Sigmoid colon (tissue), 7 donors: ENCODE data around the gene TEX48. TPM values are rescaled to one million over a fixed set of nuclear protein-coding genes. Genes with fewer than 3 reads are reported as not detected.

Source experiments
- DNase-seq: peaks from one replicate; pipeline ENCODE4 v3.0.0-alpha.2; 2019
- H3K27ac ChIP-seq, 4 donors: fragments of 200-600 bp; sonication (generic); one replicate each; pipeline ENCODE4 v1.5.1; 2016 to 2019; ENCODE audit warnings: mild to moderate bottlenecking in 1 of 4
- H3K27me3 ChIP-seq, 3 donors: fragments of 200-600 bp; sonication (generic); one replicate each; pipeline ENCODE4 v1.5.1; 2019; ENCODE audit warnings: mild to moderate bottlenecking in 1 of 3
- H3K36me3 ChIP-seq, 4 donors: fragments of 200-600 bp; sonication (generic); one replicate each; pipeline ENCODE4 v1.5.1; 2016 to 2019
- H3K4me1 ChIP-seq, 4 donors: fragments of 200-600 bp; sonication (generic); one replicate each; pipeline ENCODE4 v1.5.1; 2017 to 2019
- H3K4me3 ChIP-seq, 4 donors: fragments of 200-600 bp; sonication (generic); one replicate each; pipeline ENCODE4 v1.5.1; 2017 to 2019; ENCODE audit warnings: mild to moderate bottlenecking in 2 of 4, moderate library complexity in 1 of 4
- H3K9me3 ChIP-seq, 4 donors: fragments of 200-600 bp in 3 of 4; sonication (generic) in 3 of 4; one replicate each; pipeline versions ENCODE4 v1.5.1 to v1.6.1; 2013 to 2019
- EP300 ChIP-seq, 4 donors: sonication (generic); formaldehyde crosslinking; IDR thresholded peaks; one replicate each; pipeline ENCODE4 v1.6.1; 2017; ENCODE audit warnings: antibody characterized with exemption in 4 of 4
- POLR2A ChIP-seq, 2 donors: fragments of 450-650 bp; IDR thresholded peaks; one replicate each; pipeline ENCODE4 v1.6.1; 2016; ENCODE audit warnings: antibody characterized with exemption in 2 of 2, mild to moderate bottlenecking in 2 of 2, moderate library complexity in 2 of 2
- POLR2AphosphoS5 ChIP-seq, 4 donors: sonication (generic); formaldehyde crosslinking; IDR thresholded peaks; one replicate each; pipeline ENCODE4 v1.6.1; 2017; ENCODE audit warnings: antibody characterized with exemption in 4 of 4
- WGBS, 2 donors: extraction: QIAGEN DNeasy Blood & Tissue Kit; methylation state at CpG; one replicate each; pipeline ENCODE4 v1.1.7; 2013; 5-methylcytosine and 5-hydroxymethylcytosine counted together
- intact Hi-C: fragments of 100-400 bp; cut with DNase I; formaldehyde crosslinking; loops from one replicate; pipeline ENCODE4 v1.15.1; 2023
- polyA plus RNA-seq, 3 donors: library from polyadenylated mRNA; stranded (reverse); fragments of 200-250 nt; gene quantifications; one replicate each; pipeline ENCODE4 v1.2.3, GENCODE V29; 2013
- total RNA-seq, 4 donors: library from RNA; depleted of rRNA; stranded (reverse); fragments of >200 nt; gene quantifications; one replicate each; pipeline ENCODE4 v1.1.0, GENCODE V29; 2016
- TF ChIP-seq, protein P1 (sequence below), 4 experiments: fragments of 450-650 bp in 3 of 4; fragments of 200-600 bp in 1 of 4; IDR thresholded peaks; one replicate each; pipeline ENCODE4 v1.5.1; 2016 to 2019; ENCODE audit warnings: antibody characterized with exemption in 4 of 4, mild to moderate bottlenecking in 3 of 4, moderate library complexity in 2 of 4
- donor health status: healthy with polysubstance abuse.
- donor health status: Bipolar disorder and iron deficiency.
- donor health status: healthy.

TEX48 gene
- total and polyA plus RNA-seq, 7 donors, result not detected

DNA sequence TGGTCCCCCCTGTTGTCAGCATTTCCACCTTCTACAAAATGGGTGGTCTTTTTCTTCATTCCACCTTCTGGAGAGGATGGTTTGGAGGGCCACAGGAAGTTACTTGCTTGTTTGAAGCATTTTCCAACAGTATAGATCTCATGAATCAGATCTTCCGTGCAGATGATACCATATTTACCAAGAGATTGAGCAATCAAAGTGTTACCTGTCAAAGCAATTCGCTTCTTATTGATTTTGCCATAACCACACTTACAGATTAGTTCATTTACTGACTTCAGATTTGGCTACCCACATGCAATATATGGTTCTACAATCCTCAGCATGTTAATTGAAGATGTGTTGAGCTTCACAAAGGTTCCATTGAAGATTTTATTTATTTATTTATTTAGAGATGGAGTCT, 14.0 kb upstream of the TEX48 start:
- no peak overlapping the region for H3K4me3 ChIP-seq
- no peaks in the 10 kb centered on the region for H3K9me3 ChIP-seq
- DNase-seq, result no peak
- H3K4me1 ChIP-seq, result no peaks in the 10 kb centered on the region
- 73 to 81% methylated on average over 2 of the region's 2 CpGs for WGBS, 2 donors
- TF ChIP-seq POLR2A (IDR thresholded peaks at IDR 0.05), result no peak
- H3K27ac ChIP-seq, result no peak overlapping the region
- no peaks in the 10 kb centered on the region for H3K27me3 ChIP-seq
- intact Hi-C loops, result no loop called here
- no peaks in the 10 kb centered on the region for H3K36me3 ChIP-seq

DNA sequence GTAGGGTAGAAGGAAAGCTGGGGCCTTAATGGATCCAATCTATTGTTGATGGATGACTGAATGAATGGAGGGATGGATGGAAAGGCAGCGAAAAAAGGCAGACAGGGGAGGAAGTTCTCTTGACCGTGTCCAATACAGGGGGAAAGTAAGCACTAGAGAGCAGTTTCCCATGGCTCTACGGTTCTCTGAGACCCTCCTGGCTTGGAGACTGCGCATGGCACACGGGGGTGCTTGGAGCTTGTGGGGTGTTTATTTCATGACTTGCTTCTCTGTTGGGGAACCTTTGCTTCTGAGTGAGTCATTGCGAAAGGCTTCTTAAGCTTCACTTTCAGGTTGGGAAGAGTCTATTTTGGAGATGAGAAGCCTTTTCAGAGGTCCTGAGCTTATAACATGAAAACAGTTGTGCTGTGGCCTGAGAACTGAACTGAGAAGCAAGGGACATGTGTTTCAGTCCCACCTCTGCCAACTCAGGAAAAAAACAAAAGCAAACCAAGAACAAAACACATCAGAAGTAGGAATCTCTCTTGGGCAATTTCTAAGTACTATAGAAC, 12.8 kb upstream of the TEX48 start:
- Histone ChIP-seq H3K27ac (no peak overlapping the region), H3K36me3 (no peaks in the 10 kb centered on the region), H3K4me3 (no peak overlapping the region), H3K4me1 (no peaks in the 10 kb centered on the region), H3K9me3 (no peaks in the 10 kb centered on the region), H3K27me3 (no peaks in the 10 kb centered on the region)
- TF ChIP-seq POLR2AphosphoS5 (IDR thresholded peaks at IDR 0.05) (no peak), POLR2A (IDR thresholded peaks at IDR 0.05) (no peak), EP300 (IDR thresholded peaks at IDR 0.05) (no peak)
- TF ChIP-seq, protein P1, sequence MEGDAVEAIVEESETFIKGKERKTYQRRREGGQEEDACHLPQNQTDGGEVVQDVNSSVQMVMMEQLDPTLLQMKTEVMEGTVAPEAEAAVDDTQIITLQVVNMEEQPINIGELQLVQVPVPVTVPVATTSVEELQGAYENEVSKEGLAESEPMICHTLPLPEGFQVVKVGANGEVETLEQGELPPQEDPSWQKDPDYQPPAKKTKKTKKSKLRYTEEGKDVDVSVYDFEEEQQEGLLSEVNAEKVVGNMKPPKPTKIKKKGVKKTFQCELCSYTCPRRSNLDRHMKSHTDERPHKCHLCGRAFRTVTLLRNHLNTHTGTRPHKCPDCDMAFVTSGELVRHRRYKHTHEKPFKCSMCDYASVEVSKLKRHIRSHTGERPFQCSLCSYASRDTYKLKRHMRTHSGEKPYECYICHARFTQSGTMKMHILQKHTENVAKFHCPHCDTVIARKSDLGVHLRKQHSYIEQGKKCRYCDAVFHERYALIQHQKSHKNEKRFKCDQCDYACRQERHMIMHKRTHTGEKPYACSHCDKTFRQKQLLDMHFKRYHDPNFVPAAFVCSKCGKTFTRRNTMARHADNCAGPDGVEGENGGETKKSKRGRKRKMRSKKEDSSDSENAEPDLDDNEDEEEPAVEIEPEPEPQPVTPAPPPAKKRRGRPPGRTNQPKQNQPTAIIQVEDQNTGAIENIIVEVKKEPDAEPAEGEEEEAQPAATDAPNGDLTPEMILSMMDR (IDR thresholded peaks at IDR 0.05), result no peak
- intact Hi-C loops, result no loop called here
- WGBS, 2 donors, result 87 to 92% methylated on average over 6 of the region's 6 CpGs
- DNase-seq, result no peak

DNA sequence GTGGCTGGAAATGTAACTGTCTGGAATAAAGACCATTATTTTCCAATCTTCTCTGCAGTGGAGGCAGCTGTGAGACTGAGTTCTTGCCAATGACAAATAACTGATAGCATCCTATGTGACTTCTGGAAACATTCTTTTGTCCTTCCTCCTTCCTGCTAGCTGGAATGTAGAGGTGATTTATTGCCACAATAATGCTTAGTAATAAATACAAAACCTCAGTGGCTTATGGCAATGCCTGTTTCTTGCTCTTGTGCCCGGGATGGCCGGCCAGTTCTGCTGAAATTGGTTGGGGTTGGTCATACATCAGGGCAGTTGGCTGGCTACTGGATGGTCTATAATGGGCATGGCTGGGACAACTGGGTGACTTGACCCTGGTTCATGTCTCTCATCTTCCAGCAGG, 12.2 kb upstream of the TEX48 start:
- no peak overlapping the region for H3K27ac ChIP-seq
- H3K4me1 ChIP-seq, result no peaks in the 10 kb centered on the region
- intact Hi-C loops, result no loop called here
- DNase-seq, result no peak
- no peaks in the 10 kb centered on the region for H3K36me3 ChIP-seq
- no peaks in the 10 kb centered on the region for H3K27me3 ChIP-seq
- WGBS, 2 donors, result 18 to 62% methylated on average over 2 of the region's 2 CpGs
- no peaks in the 10 kb centered on the region for H3K9me3 ChIP-seq
- H3K4me3 ChIP-seq, result no peak overlapping the region
- TF ChIP-seq EP300 (IDR thresholded peaks at IDR 0.05) (no peak), POLR2AphosphoS5 (IDR thresholded peaks at IDR 0.05) (no peak), POLR2A (IDR thresholded peaks at IDR 0.05) (no peak)
- TF ChIP-seq, protein P1 (IDR thresholded peaks at IDR 0.05), result no peak

DNA sequence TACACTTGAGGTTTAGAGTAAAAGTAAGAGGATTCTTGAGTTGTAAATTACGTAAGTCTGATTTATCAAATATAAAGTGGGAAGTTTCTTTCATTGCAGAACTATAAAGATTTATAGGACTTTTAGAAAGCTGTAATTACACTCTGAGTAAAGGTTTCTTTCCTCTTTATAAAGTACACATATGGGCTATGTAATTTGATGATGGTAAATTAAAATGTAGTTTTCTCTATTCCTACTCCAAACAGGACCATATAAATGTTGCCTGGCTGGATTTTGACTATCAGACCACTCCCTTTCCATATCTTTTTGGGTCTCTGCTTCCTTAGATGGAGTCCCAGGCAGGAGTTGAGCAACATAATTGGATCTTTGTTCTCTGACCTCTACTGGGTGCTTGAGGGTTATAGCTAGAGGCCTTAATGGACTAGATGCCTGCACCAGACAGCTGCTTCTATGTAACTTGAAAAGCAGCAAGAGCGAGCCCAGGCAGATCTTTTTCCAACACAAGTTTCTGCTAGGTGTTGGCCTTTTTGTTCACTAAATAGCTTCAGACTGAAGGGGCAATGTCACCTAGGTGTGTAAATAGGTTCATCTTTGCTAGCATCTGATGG, 11.4 kb upstream of the TEX48 start:
- no peak overlapping the region for H3K27ac ChIP-seq
- H3K36me3 ChIP-seq, result no peaks in the 10 kb centered on the region
- TF ChIP-seq EP300 (IDR thresholded peaks at IDR 0.05) (no peak), POLR2AphosphoS5 (IDR thresholded peaks at IDR 0.05) (no peak), POLR2A (IDR thresholded peaks at IDR 0.05) (no peak)
- TF ChIP-seq, protein P1 (IDR thresholded peaks at IDR 0.05), result no peak
- intact Hi-C loops, result no loop called here
- H3K27me3 ChIP-seq, result no peaks in the 10 kb centered on the region
- no peaks in the 10 kb centered on the region for H3K9me3 ChIP-seq
- DNase-seq, result no peak
- H3K4me1 ChIP-seq, result no peaks in the 10 kb centered on the region
- no peak overlapping the region for H3K4me3 ChIP-seq
- WGBS, 2 donors, result 10 to 37% methylated on average over 2 of the region's 2 CpGs

DNA sequence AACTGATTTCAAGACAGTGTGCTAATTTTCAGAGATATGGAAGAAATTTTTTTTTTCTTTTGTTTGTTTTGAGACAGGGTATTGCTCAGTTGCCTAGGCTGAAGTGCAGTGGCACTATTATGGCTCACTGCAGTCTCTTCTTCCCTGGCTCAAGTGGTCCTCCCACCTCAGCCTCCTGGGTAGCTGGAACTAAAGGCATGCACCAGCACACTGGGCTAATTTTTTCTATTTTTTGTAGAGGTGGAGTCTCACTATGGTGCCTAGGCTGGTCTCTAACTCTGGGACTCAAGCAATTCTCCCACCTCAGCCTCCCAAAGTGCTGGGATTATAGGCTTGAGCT, 9.9 kb upstream of the TEX48 start:
- H3K36me3 ChIP-seq, result no peaks in the 10 kb centered on the region
- H3K4me3 ChIP-seq, result no peak overlapping the region
- no peaks in the 10 kb centered on the region for H3K9me3 ChIP-seq
- TF ChIP-seq POLR2A (IDR thresholded peaks at IDR 0.05), result no peak
- TF ChIP-seq, protein P1 (IDR thresholded peaks at IDR 0.05), result no peak
- TF ChIP-seq EP300 (IDR thresholded peaks at IDR 0.05), result no peak
- TF ChIP-seq POLR2AphosphoS5 (IDR thresholded peaks at IDR 0.05), result no peak
- H3K27me3 ChIP-seq, result no peaks in the 10 kb centered on the region
- intact Hi-C loops, result no loop called here
- H3K27ac ChIP-seq, result no peak overlapping the region
- H3K4me1 ChIP-seq, result no peaks in the 10 kb centered on the region
- DNase-seq, result no peak
